Right renal pelvis (tissue), 4 donors: ENCODE results near the gene RMC1. TPM values are rescaled to one million over a fixed set of nuclear protein-coding genes. Genes with fewer than 3 reads are reported as not detected.
"Not testable (repeated sequence)": the region's sequence is repeated elsewhere in the genome, so short reads cannot be mapped to it uniquely, and the experiment has no call there.

Experiments
- DNase-seq, 4 donors: peaks; one replicate each; pipeline ENCODE4 v3.0.0-alpha.2; 2013; ENCODE audit warnings: low read depth in 4 of 4, low spot score in 3 of 4, missing footprints in 1 of 4
- polyA plus RNA-seq, 4 donors: library from polyadenylated mRNA; unstranded; fragments of 120-200 nt; gene quantifications; one replicate each; pipeline ENCODE4 v1.2.1, GENCODE V29; 2013; ENCODE audit not compliant: insufficient read length in 4 of 4

The RMC1 gene
- polyA plus RNA-seq, 4 donors, result 22.9 to 27.6 (median 25.6) TPM

DNA sequence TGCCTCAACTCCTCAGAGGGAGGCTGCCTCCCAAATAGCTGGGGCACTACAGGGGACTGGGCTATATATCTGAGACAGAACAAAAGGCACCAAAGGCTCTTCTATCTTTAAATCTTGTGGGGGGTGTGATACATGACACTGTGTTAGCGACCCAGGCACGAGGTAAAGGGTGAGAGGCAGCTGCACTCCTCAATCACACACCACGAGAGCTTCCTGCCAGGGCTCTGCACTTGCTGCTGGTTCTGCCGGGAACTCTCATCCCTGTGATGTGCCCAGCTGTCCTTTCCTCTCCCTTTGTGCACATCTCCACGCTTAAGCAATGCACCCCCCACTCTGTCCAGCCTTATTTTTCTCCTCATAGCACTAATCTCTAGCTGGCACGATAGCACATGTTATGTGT, 50.6 kb downstream of the RMC1 start:
- no peak for DNase-seq

DNA sequence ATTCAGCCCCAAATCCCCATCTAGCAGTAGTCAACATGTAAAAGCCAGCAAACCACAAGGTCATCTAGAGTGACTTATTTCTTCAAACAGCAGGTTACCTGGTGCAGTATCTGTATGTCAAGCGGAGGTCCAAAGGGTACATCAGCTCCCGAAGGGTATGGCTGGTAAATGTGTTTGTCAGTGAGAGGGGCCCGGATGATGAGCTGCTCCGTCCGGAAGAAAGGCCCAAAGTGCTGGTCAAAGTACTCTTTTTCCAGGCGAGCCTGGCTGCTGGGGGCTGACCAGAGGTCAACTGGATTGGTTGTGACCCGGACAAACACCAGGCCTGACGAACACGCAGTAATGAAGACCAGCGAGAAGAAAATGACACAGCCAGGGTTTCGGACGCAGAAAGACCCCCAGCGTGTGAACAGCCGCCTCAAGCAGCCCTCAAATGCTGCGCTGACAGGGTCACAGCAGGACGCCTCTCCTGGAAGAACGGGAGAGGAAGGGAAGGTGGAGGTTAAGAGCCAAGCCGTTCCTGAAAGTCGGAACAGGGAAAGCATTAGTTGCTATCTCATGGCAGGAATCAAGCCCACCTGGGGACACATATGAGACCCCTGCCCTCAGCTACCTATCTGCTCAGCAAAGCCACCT, 53.0 kb downstream of the RMC1 start:
- no peak for DNase-seq

DNA sequence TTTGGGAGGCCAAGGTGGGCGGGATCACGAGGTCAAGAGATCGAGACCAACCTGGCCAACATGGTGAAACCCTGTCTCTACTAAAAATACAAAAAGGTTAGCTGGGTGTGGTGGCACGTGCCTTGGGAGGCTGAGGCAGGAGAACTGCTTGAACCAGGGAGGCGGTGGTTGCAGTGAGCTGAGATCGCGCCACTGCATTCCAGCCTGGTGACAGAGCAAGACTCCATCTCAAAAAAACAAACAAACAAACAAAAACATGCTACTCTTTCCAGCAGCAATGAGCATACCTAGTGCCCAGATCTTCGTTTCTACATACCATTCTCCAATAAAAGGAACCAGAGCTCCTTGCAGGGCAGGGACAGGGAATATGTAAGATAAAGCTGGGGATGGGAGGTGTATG, 54.2 kb downstream of the RMC1 start:
- DNase-seq, result not testable (repeated sequence)

DNA sequence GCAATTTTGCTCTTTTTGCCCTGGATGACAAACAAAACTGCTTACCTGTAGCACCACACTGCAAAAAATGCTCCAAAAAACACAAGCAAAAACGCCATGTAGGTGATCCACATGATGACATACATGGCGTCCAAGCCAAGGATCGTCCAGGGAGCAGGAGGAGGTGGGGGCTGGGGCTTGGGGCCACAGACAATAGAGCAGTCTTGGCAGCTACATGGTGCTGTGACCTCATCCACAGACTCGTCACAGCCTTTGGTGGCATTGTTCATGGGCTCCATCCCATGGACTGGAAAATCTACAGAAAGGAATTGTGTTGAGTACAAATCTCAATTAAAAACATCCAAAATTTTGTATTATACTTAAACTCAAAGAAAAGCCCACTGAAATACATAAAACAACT, 56.9 kb downstream of the RMC1 start:
- no peak for DNase-seq

- DNase-seq, result no peak
Observed at GRCh38 chr18:23563377-23564043, 60.2 kb downstream of the RMC1 start.

- DNase-seq, result no peak
Observed at GRCh38 chr18:23565916-23566547, 62.7 kb downstream of the RMC1 start.

DNA sequence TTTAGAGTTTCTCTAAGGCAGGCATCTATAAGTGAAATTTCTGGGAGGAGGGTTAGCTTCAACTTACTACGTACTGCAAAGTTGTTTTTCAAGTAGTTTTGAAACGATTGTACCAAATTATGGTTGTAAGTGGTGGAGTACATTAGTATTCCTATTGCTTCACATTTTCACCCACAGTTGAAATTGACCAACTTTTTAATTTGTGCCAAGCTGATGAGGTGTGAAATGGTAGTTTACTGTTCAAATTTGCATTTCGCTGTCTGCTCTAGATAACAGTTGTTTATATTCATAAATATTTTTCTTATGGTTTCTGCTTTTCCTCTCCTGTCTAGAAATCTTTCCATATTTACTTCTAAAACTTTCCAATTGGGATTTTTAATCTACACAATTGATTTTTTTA, 64.4 kb downstream of the RMC1 start:
- DNase-seq, result no peak

- no peak for DNase-seq
Observed at GRCh38 chr18:23568281-23569138, 65.2 kb downstream of the RMC1 start.

DNA sequence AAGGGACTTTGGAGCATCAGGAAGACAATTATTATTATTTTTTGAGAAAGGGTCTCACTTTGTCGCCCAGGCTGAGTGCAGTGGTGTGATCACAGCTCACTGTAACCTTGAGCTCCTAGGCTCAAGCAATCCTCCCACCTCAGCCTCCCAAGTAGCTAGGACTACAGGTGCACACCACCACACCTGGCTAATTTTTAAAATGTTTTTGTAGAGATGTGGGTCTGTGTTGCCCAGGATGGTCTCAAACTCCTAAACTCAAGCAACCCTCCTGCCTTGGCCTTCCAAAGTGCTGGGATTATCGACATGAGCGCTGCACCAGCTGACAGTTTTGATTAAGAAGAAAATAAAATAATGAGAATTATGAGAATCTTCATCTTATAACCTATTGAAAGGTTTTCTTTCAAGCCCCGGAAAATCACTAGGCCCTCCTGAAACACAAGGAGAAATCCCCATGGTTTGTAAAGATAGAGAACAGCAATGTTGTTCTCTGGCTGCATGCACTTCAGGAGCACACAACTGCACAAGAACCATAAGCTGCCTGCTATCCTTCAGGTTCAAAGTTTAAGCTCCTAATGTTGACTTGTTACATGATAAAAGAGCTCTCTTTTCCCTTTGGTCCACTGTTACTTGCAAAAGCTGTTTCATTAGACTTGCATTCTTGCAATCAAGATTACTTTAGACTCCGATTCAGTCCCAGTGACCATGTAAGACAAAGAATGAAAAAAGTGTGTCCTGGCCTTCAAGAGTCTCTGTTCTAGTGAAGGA, 66.2 kb downstream of the RMC1 start:
- no peak for DNase-seq

- DNase-seq, result no peak
Observed at GRCh38 chr18:23570912-23571504, 67.7 kb downstream of the RMC1 start.

DNA sequence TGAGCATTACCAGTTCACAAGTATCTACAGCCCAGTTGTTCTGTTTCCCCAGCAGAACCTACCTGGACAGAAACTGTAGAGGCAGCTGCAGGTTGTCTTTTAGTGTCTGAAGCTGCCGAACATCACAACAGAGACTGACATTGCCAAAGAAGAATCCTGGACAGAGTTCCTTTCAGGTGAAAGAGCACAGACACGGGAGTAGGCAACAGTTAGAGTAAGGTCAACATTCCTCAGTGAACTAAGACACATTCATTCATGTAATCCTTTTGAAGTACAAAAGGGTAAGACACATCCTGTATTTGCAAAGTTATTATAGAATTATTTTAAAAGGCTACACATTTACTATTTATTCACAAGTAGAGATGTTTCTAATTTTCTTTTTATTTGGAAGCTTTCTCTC, 68.7 kb downstream of the RMC1 start:
- no peak for DNase-seq

- DNase-seq, result no peak
Observed at GRCh38 chr18:23572570-23572969, 69.3 kb downstream of the RMC1 start.

- DNase-seq, result no peak
Observed at GRCh38 chr18:23573020-23573419, 69.7 kb downstream of the RMC1 start.

GRCh38 chr18:23573626-23574431, 70.5 kb downstream of the RMC1 start:
- no peak for DNase-seq

DNA sequence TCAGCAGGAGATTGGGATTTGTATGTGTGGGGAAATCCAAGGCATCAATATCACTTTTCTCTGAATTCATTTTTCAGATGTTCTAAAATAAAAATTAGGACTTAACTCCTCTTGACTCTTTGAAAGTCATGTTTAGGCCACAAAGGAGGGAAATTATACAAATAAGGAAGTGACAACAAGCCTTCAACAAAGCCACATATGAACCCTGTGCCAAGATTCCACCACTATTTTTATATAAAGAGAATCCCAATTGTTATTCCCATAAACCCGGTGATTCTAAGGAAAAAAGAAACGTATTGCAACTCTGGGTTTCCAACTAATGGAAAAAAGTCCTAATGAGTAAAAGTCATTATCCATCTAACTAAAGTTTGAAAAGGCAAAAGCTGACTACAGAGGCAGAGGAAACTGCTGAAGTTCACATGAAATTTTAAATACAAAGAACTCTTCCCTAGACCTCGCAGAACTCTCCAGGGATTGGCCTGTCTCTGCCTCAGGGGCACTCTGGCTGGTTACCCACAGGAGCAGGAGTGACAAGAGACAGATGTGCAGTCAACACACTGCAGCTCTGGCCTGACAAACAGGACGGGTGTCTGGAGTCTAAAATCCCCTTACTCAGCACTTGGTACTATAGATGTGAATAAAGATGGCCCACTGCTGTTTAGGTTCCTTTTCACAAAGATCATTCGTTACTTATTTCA, 71.4 kb downstream of the RMC1 start:
- no peak for DNase-seq

DNA sequence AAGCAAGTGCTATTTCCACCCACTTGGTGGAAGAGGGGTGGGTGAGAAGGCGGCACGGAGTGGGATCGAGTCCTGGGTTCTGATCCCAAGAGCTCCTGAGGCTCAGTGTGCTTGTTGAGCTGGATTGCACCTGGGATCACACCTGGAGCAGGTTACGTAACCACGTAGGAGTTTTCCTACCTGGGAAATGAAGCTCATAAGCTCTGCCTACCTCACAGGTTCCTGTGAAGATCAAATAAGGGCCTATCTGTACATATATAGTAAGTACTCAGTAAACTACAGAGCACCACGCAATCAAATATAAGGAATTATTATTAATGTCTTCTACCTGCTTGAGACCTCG, 72.0 kb downstream of the RMC1 start:
- no peak for DNase-seq

DNA sequence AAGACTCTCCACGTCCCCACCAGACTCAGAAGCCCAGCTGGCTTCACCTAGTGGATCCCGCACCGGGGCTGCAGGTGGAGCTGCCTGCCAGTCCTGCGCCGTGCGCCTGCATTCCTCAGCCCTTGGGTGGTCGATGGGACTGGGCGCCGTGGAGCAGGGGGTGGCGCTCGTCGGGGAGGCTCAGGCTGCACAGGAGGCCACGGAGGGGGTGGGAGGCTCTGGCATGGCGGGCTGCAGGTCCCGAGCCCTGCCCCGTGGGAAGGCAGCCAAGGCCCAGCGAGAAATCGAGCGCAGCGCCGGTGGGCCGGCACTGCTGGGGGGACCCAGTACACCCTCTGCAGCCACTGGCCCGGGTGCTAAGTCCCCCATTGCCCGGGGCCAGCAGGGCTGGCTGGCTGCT, 74.2 kb downstream of the RMC1 start:
- DNase-seq, result not testable (repeated sequence)

- no peak for DNase-seq
Observed at GRCh38 chr18:23578067-23578701, 74.9 kb downstream of the RMC1 start.
